ENCODE results near the gene DNAI1. TPM values are rescaled to one million over a fixed set of nuclear protein-coding genes. Genes with fewer than 3 reads are reported as not detected.

The DNAI1 gene
- total RNA-seq, result 0.11 and 0.12 TPM in 2 replicates

GRCh38 chr9:34458013-34458958 is at the start of gene DNAI1, which contains the start of gene FAM219A:
Gene DNAI1, plus strand, starts transcription at chr9:34458805. Its CDS starts 201 bp downstream, at chr9:34459006.
Gene FAM219A, minus strand, starts transcription at chr9:34458570. Its CDS starts 307 bp downstream, at chr9:34458263.

GRCh38 chr9:34522971-34523797 is 64.6 kb downstream of the DNAI1 start, which contains the start of gene ENHO:
Gene ENHO, minus strand, starts transcription at chr9:34522990. Its CDS starts 1,295 bp downstream, at chr9:34521695.

Other genes starting within 250 kb of the DNAI1 start
- 1.4 and 5.2 TPM in 2 replicates for gene KIF24, start 129.5 kb upstream of the DNAI1 start, total RNA-seq
- gene NUDT2, start 129.2 kb upstream of the DNAI1 start, total RNA-seq, result 38.8 and 57.7 TPM in 2 replicates
- gene MYORG, start 81.9 kb upstream of the DNAI1 start, total RNA-seq, result 0.66 and 1.2 TPM in 2 replicates
- 6.6 and 8.5 TPM in 2 replicates for gene FAM219A, start 235 bp upstream of the DNAI1 start, total RNA-seq
- not detected in 2 replicates for gene ENHO, start 64.2 kb downstream of the DNAI1 start, total RNA-seq
- gene CNTFR, start 130.9 kb downstream of the DNAI1 start, total RNA-seq, result not detected in 2 replicates
- 28.7 and 30.6 TPM in 2 replicates for gene RPP25L, start 153.3 kb downstream of the DNAI1 start, total RNA-seq
- gene DCTN3, start 161.7 kb downstream of the DNAI1 start, total RNA-seq, result 98.2 and 136 TPM in 2 replicates
- 0.12 and 0.22 TPM in 2 replicates for gene ARID3C, start 170.3 kb downstream of the DNAI1 start, total RNA-seq
- gene SIGMAR1, start 179.0 kb downstream of the DNAI1 start, total RNA-seq, result 87.6 and 95.2 TPM in 2 replicates
- gene GALT, start 187.9 kb downstream of the DNAI1 start, total RNA-seq, result 21.8 and 28.1 TPM in 2 replicates
- 5.8 and 8.0 TPM in 2 replicates for gene IL11RA, start 193.4 kb downstream of the DNAI1 start, total RNA-seq
- 0.11 TPM in 1 of 2 replicates, not detected in the other for gene CCL27, start 203.9 kb downstream of the DNAI1 start, total RNA-seq
- gene CCL19, start 232.5 kb downstream of the DNAI1 start, total RNA-seq, result not detected in 2 replicates